Stimulated activated CD8-positive, alpha-beta memory T cell treated with anti-CD3 and anti-CD28 coated beads, Interleukin-12 subunit alpha, Interleukin-12 subunit beta, amount 100 ng/mL, for 1 hour (primary cell): ENCODE results near the gene LPIN3.

Experiments
- DNase-seq: peaks from one replicate; pipeline ENCODE4 v3.0.0-alpha.2; 2020; ENCODE audit warnings: low read depth

Gene LPIN3

DNA sequence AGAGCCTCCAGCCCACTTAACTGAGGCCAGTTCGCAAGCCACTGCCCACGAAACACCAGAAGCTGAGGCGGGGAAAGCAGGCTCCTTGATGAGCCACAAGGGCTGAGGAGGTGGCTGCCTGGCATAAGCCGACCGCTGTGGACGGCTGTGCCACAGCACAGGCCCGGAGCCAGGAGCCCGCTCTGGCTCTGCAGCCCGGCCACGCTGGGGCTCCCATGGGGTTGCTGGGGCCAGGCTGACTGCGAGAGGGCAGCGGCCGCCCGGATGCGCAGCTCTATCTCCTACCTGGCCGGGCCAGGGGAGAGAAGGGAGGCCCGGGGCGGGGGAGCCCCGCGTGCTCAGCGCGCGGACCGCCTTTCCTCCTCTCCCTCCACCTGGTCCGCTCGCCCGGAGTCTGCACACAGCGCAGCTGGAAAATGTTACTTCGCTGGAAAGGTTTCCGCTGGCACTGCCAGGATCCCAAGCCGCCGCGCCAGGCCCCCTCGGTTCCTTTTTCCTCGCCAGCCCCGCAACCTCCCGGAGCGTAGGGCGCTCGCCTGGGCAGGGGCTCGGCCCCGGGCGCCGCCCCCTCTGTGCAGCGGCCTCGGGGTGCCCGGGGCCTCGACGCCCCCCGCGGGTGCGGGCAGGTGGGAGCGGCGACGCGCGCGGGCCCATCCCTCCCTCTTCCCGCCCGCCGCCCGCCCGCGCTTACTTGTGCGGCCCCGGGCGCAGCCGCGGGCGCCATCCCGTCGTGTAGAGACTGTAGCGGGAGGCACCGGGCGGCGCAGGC, 25.3 kb downstream of the LPIN3 start:
- DNase-seq: no peak

DNA sequence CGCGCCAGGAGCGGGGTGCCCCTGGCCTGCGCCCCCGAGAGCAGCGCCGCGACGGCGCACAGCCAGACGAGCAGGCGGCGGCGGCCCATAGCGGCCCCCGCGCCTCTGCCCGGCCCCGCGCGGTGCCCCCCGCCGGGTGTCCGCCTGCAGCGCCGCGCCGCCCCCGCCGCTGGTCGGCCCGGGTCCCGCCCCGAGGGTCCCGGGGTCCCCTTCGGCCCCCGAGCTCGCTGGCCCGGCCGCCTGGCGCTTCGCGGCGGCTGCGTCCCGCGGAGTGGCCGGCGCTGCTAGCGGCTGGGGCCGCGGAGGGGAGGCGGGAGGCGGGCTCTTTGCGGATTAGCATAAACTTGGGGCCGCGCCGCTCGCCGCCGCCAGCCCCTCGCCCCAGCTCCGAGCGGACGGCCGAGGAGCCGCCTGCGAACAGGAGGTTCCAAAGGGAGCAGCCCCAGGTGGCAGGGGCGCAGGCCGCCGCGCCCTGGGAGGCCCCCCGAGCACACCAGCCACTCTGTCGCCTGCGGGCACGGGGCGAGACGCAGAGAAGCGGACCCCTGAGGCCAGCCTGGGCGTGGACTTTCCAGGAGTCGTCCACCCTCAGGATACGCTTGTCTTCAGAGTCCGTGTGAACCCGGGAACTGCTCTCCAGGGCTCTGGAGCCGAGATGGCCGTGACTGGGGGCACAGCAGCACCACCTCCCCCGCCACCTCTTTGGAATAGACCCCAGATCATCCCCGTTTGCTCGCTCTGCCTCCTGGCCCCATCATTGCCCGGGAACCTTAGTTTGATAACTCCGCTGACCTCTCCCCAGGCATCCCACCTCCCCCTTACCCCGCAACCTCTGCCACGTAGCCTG, 26.1 kb downstream of the LPIN3 start, which contains the start of gene EMILIN3:
TSS of gene EMILIN3 (minus strand) at position 273 of the 847 bp plus-strand sequence. CDS start at position 89, 184 bp downstream.
- no peak for DNase-seq

DNA sequence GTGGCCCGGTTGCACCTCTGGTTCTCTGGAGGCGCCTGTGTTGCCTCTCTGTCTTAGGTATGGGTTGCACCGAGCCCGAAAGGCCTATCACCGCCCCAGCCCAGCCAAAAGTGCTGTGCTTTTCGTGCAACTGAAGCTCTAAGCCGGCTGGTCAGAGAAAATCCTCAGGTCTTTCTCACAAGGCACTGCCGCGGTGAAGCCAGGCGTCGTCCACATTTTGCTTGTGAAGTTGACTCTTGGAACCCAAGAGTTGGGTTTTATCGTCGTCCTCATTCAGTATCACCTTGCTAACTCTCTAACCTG, 26.7 kb downstream of the LPIN3 start:
- no peak for DNase-seq

DNA sequence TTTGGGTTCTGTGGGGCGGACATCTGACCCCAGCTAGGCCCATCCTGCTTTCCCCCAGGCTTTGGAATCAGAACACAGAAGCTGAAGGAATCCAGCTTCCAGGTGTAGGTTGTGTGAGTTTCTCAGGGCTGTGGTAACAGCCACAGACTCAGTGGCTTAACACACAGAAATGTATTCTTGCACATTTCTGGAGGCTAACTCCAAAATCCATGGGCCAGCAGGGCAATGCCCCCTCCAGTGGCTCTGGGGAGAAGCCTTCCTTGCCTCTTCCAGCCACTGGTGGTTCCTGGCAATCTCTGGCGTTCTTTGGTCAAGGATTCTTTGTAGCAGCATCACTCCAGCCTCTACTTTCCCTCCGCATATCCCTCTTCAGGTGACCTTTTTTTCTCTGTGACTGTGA, 27.3 kb downstream of the LPIN3 start:
- no peak for DNase-seq

DNA sequence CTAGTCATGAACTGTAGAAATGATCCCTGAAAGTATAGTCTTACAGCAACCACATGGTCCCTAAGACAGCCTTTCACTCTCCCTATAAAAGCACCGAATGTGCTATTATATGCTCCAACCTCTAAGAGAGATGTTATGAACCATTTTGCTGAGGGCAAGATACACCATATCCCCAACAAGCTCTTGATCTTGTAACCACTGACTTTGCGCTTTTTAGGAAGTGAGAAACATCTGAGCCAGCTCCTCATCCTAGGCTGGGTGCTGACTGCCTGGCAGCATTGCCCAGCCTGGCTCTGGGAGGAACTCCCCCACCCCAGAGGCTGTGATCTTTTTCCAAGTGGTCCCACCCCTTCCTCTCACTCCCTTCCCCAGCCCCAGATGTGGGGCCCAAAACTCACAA, 29.1 kb downstream of the LPIN3 start:
- no peak for DNase-seq

DNA sequence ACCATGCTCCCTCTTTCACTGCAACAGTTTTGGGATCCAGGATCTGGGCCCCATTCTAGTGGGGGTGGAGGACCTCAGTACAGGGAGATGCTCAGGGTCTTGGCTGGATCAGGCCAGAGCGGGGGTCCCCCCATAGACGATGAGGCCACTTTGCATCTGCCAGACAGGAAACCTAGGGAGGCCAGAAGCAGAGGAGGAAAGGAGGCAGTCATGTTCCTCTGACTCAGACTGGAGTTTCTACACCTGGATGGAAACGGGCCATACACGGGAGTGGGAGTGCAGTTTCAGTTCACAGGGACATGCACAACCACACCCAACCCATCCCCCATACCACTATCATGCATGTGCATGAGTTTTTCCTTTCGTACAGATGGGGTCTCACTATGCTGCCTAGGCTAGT, 29.6 kb downstream of the LPIN3 start:
- no peak for DNase-seq

DNA sequence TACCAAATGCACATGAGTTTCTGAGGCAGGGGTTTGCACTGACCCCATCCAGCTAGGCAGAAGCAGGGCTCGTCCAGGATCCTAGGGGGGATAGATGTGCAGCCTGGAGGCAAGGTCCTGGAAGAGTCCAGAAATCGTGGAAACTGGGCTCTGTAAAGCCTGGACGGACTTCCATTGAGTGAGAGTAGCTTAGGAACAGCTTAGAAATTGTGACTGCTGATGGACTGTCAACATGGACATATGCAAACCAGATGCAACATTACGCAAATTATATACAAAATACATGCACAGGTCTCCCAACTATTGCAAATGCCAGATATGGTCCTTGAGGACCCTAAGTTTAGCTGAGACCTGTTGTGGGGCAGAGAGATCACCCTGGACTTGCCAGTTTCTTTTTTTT, 30.8 kb downstream of the LPIN3 start:
- no peak for DNase-seq

DNA sequence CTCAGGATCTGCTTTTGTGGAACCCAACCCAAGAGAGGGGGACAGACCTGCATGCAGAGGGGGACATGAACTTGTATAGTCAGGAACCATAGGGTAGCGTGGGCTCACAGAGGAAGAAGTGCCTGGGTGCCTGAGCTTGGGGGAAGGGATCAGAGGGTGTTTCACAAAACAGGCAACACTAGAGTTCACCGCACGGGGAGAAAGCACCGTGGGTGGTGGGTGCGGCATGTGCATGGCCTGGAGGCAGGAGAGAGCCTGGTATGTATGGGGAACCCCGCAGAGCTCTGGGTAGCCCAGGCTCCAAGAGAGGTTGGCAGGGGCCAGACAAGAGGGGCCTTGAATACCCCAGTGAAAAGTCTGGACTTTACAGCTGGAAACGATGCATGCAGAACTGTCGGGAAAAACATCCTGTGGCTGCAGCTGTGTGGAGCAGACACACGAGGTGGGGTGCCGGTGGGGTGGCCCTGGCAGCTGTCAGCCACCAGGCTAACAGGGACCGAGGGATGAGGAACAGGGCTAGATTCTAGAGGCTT, 32.7 kb downstream of the LPIN3 start:
- DNase-seq: no peak

DNA sequence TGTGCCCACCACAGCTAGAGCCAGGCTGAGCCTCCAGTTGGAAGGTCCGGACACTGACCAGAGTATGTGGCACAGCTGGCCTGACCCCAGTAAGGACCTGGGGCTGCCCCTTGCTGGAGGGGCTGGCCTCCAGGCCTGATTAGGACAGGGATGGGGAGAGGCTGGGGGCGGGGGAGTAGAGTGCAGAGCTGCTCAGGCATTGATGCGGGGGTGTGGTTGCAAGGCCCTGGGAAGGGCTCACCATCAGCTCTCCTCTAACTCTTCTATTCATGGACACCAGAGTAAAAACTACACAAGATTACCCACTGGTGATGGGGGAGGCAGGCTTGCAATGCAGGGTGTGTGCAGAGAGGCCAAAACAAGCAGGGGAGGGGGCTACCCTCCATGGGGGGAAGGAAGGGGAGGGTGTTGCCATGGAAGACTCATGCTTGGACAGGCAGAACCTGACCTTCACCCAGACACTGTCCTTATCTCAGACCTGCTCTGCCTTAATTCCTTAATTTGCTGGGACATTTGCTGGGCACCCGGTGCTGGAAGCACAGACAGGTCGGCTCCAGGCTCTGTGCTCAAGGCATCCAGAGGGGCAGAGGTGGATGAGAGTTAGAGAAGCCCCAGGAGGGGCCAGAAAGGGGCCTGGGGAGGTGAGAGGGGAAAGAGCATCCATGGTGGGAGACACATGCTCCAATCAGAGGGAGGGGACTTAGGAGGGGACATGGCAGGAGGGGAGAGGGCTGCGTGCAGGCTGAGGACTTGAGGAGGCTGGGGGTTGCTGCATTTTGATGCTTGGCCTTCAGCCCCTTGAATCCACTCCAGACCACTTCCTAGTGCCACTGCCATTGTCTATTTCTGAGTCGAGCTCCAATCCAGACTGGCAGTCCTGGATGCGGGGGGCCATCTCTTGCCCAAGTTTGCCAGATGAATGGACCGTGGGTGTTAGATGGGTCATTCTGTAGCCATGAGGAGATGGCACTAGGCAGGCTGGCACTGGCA, 33.6 kb downstream of the LPIN3 start:
- DNase-seq: no peak

DNA sequence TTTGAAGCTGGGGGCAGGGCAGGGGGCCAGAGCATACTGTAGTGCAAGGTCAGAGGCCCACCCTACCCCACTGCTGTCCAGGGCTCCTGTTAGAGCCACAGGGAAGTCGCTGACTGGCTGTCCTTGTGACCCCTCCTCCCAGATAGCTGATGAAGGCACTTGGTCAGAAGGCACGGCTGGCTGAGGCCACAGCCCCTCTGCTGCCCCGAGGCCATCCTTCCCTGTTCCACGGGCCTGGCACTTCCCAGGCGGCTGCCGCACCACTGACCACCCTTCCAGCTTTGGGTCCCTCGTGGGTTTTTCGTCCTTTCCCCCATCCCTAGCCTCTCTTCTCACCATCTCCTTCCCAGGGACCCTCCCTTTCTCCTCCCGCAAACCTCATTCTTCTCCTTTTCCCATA, 35.2 kb downstream of the LPIN3 start:
- DNase-seq: no peak

DNA sequence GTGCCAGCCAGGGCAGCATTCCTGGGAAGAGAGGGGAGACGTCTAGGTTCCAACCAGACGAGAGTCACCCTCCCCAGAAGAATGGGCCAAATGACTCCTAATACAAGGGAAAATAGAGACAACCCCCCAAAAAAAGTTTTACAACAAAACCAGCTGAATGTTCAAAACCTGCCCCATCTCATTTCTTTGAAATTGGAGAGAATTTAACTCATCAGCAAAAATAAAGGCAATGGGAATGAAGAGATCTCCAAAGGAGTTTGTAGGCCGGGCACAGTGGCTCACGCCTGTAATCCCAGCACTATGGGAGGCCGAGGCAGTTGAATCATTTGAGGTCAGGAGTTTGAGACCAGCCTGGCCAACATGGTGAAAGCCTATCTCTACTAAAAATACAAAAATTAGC, 35.7 kb downstream of the LPIN3 start:
- DNase-seq: no peak

DNA sequence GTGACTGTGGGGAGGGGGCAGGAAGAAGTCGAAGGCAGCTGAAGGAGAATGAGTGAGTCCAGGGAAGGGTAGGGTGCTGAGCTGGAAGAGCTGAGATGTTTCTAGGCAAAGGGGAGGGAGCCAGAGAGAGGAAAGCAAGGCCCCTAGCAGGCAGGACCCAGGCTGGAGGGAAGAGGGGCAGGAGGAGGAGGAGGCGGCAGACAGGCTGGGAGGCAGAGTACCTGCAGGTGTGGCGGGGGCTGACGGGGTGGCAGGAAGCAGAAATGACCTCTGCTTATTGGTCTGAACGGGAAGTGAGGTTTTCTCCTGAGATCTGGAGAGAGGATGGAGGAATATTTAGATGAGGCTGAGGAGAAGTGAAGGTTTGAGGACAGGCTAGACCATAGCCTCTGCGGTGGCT, 36.7 kb downstream of the LPIN3 start:
- no peak for DNase-seq

DNA sequence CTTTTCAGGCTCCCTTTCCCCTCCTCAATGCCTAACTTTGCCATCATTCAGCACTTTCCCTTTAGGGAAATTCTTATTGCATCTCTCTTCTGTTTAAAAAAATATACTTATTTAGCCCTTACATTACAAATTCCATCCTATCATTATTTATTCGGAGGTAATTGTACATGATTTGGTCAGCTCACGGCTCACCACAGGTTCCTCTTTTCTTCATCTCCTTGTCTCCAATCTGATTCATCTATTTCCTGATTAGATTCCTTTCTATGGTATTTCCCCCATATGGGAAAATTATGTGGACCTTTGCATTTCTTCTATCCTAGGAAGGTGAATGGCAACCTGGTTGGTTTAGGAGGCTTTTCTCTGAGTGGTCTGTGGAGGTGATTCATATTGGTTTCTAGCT, 38.9 kb downstream of the LPIN3 start:
- DNase-seq: no peak

DNA sequence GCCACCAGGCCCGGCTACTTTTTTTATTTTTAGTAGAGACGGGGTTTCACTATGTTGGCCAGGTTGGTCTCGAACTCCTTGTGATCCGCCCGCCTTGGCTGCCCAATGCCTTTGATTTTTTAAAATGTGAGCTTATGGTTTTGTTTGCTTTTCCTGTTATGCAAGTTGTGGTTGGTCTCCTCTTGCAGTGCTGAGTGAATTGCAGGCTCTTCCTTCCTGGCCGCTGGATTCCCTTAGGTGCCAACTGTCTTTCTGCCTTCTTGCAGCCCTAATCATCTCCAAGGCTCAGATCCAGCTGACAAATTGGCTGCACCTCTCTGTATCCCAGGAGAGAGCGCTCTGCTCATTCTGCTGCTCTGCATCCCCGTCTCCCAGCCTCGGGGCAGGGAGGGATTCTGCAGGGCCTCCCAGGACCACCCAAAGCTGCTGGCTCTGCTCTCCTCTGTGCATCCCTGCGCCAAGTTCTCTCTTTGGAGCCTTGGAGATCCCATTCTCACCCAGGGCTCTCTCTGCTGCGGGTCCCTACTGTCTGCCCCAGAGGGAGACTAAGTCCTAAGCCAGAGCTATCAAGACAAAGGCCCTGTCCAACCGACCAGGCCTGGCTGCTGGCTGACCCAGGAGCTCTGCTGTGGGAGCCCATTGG, 40.1 kb downstream of the LPIN3 start:
- DNase-seq: no peak

DNA sequence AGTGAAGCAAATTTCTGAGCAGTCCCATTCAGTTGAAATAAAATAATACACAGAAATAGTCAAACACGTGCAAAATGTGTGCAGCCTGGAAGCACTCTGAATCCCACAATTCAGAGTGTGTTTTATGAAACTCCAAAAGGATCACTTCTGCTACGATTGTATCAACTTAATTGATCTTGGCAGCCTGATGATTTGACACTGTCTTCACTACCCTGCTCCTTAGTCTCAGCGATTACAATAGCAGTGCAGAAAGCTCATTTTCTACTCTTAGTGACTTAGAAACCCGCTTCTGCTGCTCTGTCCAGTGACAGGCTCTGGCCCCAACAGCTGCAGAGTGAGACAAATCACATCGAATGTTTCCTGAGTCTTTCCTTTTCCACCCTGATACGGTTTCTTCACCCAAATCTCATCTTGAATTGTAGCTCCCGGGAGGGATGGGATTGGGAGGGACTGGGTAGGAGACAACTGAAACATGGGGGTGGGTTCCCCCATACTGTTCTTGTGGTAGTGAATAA, 42.2 kb downstream of the LPIN3 start:
- DNase-seq: no peak

DNA sequence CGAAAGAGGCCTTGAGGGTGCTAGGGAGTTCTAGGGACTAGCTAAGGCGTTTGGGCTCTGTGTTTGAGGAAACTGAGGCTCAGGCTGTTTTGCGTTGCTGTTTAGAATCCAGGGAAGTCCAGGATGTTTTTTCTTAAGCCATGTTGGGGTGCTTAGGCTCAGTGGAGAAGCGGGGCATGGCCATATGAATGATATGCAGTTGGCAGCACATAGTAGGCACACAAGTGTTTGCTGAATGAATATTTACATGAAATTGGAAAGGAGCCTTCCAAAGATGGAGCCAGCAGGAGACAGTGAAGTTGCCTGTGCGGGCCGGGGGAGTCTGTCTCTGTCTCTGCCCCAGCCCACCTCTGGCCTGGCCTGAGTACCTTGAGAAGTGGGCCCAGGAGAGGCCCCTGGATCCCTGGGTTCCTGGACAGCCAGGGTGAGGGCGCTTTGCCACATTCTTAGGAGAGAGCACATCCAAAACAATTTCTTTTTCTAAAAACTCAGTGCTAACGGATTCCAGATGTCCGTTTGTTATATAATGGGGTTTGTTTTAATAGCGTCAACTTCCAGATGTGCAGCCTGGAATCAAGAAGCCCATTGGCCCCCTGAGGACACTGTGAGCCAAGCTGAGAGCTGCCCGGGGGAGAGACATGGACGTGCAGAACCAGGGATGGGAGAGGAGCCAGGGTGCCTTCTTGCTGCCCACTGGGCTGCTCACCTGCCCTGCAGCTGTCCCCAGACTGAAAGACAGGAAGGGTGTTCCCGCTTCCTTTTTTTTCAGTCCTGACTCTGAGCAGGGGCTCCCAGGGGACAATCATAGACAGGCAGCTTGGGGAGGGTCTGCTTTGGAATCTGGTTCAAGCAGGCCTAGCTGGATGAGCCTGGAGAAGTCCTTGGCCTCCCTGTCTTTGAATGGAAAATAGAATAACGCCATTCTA, 46.1 kb downstream of the LPIN3 start:
- no peak for DNase-seq

DNA sequence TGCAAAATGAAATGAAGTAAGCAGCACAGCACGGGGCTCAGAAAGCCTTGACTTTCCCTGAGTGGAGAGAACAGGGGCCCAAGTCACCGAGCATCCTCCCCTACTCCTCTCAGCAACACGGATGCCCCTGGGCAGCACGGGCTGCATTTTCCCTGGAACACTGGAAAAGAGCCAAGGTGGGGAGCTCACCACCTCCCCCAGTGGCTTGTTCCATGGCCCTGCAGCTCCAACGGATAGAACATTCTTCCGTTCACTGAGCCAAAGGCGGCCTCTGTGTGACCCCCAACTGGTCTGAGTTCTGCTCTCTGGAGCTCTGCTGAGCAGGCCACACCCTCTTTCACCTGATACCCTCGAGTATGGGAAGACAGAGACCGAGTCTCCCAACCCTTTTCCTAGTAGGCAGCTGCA, 46.8 kb downstream of the LPIN3 start:
- no peak for DNase-seq

DNA sequence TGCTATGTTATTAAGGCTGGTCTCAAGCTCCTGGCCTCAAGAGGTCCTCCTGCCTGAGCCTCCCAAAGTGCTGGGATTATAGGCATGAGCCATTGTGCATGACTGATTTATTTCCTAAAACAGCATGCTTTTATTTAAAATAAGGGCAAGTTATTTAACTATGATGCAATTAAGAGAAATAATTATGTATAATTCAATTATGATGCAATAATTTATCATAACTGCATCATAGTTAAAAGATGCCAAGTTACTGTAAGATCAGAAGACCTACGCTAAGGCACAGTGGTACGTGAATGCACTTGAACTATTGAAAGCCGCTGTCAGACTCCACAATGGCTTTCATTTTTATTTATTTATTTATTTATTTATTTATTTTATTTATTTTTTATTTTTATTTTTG, 50.3 kb downstream of the LPIN3 start:
- no peak for DNase-seq

DNA sequence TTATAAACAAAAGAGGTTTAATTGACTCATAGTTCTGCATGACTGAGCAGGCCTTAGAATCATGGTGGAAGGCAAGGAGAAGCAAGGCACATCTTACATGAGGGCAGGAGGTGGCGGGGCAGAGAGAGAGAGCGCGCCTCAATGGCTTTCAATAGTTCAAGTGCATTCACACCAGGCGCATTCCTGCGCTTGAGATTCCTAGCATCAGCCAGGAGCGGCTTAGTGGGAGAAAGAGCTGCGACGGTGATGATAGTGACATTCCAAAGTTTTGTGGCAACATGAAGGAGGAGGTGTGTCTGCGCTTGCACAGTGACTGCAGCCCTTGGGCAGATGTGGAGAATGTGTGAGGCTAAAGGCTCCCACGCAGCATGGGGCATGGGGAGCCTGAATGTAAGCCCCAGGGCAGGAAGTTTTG, 51.0 kb downstream of the LPIN3 start:
- DNase-seq: no peak

DNA sequence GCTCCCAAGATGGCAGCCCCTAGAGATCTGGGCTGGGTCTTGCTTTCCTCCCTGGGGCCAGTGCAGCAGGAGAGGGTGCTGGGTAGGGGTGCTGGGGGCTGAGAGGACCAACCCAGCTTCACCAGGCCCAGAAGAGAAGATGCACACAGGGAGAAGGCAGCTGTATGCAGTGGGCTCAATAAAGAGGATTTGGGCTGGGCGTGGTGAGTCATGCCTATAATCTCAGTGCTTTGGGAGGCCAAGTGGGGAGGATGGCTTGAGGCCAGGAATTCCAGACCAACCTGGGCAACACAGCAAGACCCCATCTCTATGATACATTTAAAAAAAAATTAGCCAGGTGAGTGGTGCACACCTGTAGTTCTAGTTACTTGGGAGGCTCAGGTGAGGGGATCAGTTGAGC, 51.7 kb downstream of the LPIN3 start:
- DNase-seq: no peak
